HG02678 (cell line): Measurements from ENCODE around the gene CYP4F8.
"Not testable (repeated sequence)": the region's sequence is repeated elsewhere in the genome, so short reads cannot be mapped to it uniquely, and the experiment has no call there.

Source experiments
- ATAC-seq: cut with Tn5 transposase; IDR thresholded peaks from one replicate; pipeline ENCODE4 v1.9.1; 2021; ENCODE audit warnings: mild to moderate bottlenecking, moderate library complexity; ENCODE audit not compliant: unreplicated experiment

CYP4F8 gene

DNA sequence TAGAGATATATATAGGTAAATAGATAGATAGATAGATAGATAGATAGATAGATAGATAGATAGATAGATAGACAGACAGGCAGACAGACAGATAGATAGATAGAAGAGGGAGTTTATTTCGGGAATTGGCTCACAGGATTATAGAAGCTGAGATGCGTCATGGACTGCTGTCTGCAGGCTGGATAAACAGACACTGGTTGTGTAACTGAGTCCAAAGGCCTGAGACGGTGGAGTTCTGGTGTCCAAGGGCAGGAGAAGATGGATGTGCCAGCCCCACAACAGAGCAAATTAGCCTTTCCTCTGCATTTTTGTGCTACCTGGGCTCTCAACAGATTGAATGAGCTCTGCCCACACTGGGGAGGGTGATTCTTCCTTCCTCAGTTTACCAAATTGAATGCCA is 28.4 kb downstream of the CYP4F8 start:
- ATAC-seq, result no peak

DNA sequence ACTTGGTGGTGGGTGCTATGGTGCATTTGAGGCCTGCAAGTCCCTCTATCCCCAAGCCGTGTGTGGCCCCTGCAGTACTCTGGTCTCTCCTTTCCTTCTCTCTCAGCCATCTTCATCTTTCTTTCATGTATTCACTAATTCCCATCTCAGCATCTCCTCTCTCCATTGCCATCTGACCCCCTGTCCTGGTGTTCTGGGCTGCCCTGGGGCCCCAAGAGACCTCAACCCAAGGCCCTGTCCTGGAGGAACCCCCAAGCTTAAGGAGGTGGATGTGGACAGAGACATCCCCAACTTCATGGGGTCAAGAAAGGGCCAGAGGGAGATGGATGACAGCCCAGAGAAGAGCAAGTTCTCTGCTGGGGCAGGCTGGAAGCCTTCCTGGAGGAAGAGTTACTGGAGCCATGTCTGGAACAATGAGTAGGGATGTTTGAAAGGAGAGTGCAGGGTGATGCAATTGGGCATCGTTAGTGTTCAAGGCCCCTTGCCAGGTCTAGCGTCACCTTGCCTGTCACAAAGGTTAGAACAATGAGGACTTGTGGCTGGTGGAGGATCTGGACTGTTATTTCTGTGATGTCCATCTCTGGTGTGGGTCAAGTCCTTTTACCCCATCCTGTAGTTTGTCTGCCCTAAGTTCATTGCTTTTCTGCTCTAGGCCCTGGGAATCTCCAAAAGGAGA is 29.2 kb downstream of the CYP4F8 start:
- no peak for ATAC-seq

DNA sequence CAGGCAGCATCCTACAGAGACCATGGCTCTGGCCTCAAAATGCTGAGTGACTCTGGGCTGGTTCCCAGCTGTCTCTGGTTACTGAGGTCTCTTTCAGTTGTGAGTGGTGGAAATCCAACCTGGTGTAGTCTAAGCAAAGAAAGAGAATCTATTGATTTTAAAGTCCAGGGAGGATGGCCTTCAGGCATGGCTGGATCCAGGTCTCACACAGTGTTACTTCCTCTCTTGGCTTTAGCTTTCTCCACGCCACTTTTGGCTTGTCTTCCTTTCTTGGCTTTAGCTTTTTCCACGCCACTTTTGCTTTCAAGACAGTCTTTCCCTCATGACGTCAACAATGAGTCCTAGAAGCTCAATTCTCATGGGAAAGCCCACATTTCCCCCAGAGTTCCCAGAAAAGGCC is 29.8 kb downstream of the CYP4F8 start:
- ATAC-seq, result no peak

DNA sequence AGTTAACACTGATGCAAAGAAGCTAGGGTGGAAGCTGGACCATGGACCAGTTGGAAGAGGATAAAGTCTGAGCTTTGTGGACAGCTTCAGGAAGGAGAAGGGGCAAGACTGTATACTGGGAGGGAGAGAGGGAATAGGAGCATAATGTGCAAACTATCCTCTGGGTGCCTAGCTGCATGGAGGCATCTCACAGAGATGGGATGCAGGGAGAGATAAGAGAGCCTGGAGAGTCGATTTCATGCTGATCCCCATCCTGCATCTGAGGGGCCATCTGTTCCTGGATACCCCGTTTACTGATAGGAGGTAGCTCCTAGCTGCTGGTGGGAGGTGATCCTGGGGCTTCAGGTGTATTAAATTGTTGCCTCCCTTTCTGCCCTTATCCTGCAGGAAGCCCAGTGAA is 34.5 kb downstream of the CYP4F8 start:
- ATAC-seq, result no peak

DNA sequence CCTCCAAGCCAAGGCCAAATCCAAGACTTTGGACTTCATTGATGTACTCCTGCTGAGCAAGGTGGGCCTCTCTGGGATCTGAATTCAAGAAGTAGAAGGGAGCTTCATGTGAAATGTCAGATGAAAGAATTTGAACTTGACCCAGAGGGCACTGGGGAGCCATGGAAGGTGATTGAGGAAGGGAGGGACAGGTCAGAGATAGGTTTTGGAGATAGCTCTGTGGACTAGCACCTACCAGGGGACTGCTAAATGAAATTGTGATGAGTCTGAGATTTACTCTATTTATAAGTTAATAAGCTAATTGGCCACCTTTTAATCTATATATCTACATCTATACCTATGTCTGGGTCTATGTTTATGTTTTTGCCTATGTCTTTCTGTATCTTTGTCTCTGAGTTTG is 35.1 kb downstream of the CYP4F8 start:
- not testable (repeated sequence) for ATAC-seq

DNA sequence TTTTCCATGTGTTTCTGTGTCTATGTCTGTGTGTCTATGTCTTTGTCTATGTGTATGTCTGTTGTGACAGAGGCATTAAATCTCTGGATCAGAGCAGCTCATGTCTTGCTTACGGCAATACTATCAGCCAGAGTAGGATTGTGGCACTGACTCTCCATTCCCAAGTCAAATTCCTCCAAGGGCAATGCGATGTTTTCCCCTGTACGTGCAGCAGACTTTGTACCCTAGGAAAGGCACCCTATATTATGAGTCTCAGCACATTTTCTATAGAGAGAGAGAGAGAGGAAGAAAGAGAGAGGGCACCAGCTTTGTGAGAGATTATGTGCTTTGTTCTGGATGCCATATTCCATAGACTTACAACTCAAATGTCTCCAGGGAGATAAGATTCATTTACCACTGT is 36.8 kb downstream of the CYP4F8 start:
- ATAC-seq, result no peak

DNA sequence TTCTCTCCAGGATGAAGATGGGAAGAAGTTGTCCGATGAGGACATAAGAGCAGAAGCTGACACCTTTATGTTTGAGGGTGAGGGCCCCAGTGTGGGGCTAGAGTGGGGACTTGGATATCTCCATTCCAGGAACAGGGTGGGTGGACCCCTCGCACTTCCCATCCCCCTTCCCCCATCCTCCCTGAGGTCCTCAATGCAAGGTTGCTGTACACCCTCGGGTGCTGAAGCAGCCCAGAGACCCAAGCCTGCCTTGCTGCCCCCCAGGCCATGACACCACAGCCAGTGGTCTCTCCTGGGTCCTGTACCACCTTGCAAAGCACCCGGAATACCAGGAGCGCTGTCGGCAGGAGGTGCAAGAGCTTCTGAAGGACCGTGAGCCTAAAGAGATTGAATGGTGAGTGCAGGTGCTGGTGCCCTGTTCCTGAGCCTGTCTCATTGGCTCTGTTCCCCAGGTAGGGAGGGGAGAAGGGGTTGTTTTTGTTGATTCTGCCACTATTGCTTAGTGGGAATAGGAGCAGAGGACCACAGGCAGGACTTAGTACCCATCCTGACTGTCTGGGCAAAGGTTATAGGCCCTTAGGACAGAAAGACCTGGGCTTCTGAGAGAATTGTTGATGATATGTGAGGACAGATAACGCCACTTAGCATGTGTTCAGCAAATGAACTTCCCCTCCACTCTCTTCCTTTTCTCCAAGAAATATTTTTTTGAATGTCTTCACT is 37.7 kb downstream of the CYP4F8 start:
- ATAC-seq, result no peak

DNA sequence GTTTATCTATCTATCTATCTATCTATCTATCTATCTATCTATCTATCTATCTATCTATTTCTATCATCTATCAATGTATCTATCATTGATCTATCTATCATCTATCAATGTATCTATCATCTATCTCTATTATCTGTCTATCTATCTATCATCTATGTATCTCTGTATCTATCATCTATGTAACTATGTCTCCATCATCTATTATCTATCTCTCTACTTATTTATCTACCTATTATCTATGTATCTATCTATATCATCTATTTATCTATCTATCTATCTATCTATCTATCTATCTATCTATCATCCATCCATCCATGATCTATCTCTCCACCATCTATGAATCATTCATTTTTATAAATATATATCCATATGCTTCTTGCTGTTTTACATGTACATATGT is 41.4 kb downstream of the CYP4F8 start:
- ATAC-seq, result no peak

DNA sequence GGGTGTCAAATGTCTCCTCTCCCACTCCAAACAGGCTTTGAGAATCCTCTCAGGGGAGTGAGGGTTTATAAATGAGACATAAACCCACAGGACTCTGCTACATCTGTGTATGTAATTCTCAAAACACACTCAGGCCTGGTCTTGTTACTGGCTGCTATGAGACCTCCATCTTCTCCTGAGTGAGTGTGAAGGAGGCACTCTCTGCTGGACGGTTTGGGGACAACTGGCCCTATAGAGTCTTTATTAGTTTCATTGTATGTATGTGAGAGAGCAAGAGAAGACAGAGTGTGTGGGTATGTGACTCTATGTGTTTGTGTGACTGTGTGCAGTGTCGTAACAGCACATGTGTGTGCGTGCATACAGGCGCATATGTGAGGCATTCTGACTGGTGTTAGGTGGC is 48.2 kb downstream of the CYP4F8 start:
- ATAC-seq, result no peak

DNA sequence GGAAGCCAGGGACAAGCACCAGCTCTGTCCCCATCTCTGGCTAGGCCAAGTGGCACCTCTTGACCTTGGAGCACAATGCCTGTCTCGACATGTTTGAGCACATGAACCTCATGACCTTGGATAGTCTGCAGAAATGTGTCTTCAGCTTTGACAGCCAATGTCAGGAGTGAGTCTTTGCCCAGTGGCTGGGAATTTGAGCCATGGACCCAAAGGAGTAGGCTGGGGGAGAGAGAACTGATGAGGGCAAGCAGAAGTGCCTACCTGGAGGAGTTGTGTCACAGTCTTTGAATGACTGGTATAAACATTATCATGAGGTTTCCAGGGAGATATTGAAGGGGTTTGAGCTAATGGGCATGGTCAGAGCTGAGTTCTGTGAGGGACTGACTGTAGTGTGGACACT is 51.2 kb downstream of the CYP4F8 start:
- no peak for ATAC-seq

DNA sequence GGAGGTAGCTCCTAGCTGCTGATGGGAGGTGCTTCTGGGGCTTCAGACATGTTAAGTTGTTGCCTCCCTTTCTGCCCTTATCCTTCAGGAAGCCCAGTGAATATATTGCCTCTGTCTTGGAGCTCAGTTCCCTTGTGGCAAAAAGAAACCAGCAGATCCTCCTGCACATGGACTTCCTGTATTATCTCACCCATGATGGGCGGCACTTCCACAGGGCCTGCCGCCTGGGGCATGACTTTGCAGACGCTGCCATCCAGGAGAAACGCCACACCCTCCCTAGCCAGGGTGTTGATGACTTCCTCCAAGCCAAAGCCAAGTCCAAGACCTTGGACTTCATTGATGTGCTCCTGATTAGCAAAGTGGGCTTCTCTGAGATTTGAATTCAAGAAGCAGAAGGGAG is 51.9 kb downstream of the CYP4F8 start:
- ATAC-seq, result no peak

DNA sequence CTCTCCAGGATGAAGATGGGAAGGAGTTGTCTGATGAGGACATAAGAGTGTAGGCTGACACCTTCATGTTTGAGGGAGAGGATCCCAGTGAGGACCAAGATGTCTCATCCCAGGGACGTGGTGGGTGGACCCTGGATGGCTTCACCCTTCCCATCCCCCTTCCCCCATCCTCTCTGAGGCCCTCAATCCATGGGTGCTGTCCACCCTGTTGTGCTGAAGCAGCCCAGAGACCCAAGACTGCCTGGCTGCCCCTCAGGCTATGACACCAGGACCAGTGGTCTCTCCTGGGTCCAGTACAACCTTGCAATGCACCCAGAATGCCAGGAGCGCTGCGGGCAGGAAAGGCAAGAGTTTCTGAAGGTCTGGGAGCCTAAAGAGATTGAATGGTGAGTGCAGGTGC is 54.4 kb downstream of the CYP4F8 start:
- no peak for ATAC-seq

DNA sequence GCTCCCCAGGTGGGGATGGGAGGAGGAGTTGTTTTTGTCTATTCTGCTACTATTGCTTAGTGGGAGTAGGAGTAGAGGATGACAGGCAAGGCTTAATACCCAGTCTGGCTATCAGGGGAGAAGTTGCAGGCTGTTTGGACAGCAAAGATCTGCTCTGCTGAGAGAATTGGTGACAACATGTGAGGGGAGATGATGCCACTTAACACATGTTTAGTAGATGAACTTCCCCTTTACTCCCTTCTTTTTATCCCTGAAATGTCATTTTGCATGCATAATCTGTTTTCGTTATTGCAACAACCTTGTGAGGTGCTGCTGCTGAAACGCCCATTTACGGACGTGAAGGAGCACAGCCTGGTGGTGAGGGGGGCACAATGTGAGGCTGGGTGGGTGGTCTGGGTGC is 54.9 kb downstream of the CYP4F8 start:
- no peak for ATAC-seq

DNA sequence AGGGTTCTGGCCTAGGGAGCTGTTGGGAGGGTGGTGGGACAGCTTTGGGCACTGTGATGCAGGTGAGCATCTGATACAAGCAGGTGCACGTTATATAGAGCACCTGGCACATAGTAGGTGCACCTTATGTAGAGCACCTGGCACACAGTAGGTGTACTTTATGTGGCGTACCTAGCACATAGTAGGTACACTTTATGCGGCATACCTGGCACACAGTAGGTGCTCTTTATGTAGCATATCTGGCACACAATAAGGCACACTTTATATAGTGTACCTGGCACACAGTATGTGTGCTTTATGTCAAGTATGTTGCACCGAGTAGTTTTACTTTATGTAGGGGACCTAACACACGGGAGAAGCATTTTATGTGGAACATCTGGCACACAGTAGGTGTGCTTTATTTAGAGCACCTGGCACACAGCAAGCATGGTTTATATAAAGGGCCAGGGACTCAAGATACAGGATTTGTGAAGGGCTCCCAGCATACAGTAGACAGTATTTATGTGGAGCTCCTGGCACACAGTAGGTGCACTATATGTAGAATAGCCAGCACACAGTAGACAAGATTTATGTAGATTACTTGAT is 56.3 kb downstream of the CYP4F8 start:
- ATAC-seq, result no peak

DNA sequence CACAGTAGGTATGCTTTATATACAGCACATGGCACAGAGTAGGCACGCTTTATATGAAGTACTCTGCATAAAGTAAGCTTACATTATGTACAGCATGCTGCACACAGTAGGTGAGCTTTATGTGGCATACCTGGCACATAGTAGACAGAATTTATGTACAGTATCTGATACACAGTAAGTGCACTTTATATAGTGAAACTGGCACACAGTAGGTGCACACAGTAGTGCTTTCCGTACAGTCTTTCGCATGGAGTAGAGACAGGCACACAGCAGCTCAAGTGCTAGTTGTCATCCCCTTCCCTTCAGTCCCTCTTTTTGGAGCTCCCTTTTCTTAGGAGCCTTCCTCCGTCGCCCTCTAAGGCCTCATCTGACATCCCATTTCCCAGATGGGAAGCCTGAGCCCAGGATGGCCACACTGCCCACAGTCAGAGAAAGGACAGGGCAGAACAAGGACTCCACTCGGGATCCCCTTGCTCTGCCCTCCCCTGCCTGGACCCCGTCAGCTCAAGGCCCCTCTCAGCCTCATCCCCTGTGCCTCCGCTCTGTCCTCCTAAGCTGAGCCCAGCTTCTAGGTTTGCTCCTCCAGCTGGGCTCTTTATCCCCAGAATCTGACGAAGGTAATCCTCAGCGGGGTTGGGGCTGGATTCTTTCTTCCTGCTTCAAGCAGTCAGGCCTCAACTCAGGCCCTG is 57.0 kb downstream of the CYP4F8 start:
- no peak for ATAC-seq

DNA sequence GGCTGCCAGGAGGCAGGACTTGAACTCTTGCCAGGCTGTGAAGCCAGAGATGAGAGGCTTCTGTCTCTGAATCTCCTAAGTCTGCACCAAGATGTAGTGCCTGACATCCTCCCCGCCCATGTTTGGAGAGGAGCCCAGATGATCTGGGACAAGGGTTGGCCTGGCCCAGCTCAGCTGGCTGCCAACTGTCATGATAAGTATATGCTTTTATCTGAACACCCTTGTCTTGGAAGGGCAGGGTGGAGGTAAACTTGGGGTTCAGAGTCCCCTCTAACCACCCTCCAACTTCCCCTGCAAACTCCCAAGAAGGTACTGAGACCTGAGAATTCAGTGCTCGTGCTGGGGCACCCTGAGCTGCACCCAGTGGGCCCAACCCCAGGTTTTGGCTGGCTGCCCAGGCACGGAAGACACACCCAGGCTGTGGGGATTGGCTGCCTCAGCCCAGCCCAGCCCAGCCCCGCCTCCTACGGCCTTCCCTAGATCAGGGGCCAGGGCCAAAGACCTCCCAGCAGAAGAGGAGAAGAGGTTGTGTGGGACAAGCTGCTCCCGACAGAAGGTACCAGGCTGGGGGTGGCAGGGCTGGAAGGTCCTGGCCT is 57.7 kb downstream of the CYP4F8 start, which contains the start of gene CYP4F12:
Gene CYP4F12, plus strand, starts transcription at position 508 of the 596 bp plus-strand sequence. CDS start 443 bp downstream, outside the sequence.
- no peak for ATAC-seq

DNA sequence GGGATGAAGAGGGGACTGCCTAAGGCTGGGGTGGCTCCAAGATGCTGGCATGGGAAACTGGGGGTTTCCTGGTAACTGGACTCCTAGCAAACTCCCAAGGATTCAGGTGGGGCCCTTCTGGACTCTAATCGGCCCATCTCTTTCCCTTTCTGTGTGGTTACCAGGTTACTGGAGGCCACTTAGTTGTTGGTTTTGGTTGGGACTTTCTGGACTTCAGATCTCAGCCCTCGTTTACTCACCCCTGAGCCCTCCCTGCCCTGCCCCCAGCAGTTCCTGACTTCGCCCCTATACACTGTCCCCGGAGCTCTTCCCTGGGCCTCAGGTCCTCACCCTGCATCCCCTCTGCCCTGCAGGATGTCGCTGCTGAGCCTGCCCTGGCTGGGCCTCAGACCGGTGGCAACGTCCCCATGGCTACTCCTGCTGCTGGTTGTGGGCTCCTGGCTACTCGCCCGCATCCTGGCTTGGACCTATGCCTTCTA is 58.2 kb downstream of the CYP4F8 start:
- ATAC-seq, result no peak

DNA sequence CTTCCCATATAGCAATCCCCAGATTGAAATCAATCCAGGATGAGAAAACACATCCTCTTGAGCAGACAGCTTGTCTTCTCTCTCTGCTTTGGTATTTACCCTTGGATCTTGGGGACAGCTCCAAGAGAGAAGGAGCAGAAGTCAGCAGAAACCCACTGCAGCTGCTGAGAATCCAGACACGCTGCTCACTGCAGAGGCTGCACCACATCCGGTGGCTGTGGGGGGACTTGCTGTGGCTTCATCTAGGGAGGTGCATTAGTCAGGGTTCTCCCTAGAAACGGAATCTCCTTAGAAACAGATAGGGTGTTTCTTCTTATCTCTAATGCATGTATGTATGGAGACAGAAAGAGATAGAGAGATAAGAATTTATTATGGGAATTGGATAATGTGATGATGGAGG is 60.5 kb downstream of the CYP4F8 start:
- ATAC-seq, result no peak

DNA sequence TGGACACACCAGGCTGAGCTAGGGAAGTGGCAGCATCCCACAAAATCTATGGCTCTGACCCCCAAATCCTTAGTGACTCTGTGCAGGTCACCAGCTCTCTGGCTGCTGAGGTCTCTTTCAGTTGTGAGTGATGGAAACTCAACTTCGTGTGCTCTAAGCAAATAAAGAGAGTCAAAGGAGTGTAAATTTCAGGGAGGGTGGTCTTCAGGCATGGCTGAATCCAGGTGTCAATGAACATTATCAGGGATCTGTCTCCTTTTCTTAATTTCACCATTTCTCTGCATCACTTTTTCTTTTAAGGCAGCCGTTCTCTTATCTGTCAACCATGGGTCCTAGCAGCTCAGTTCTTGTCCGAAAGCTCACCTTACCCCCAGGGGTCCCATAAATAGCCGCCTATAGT is 64.1 kb downstream of the CYP4F8 start:
- ATAC-seq, result no peak

DNA sequence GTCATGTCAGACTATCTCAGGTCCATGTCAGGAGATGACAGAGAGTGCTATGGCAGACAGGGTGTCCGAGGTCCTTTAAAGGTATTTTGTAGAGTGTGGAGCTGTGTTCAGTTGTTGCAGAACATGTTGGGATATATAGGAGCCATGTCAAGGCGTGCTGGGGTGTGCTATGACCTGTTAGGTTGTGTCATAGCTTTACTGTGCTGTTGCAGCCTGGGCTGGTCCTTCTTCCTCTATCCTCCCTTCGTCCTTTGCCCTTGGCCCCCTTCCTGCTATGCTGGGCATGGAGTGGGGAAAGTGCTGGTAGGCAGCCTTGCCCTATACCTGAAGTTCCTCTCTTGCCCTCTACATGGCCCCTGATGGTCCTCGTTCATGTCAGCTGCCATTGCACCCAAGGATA is 64.8 kb downstream of the CYP4F8 start:
- ATAC-seq, result not testable (repeated sequence)
